ENCODE measurements around the gene SNPH.

- TF ChIP-seq CTCF (IDR thresholded peaks at IDR 0.05) (no peak), POLR2A (IDR thresholded peaks at IDR 0.05) (no peak)
These were observed 70.7 kb downstream of the SNPH start for GRCh38 chr20:1336699-1337367.
